Kidney capillary endothelial cell (primary cell): Measurements from ENCODE around the gene RELN.

Source experiments
- DNase-seq: peaks from one replicate; pipeline ENCODE4 v3.0.0-alpha.2; 2018; ENCODE audit warnings: low spot score

Gene RELN

GRCh38 chr7:103989785-103990767, 618 bp upstream of the RELN start:
- DNase-seq, result peak; percentile 39

- no peak for DNase-seq
Observed at GRCh38 chr7:103988468-103989199, 824 bp downstream of the RELN start.

GRCh38 chr7:103987451-103987850, 2.0 kb downstream of the RELN start:
- no peak for DNase-seq

- no peak for DNase-seq
Observed at GRCh38 chr7:103985565-103986126, 3.8 kb downstream of the RELN start.

GRCh38 chr7:103984050-103984449, 5.4 kb downstream of the RELN start:
- DNase-seq, result no peak

- no peak for DNase-seq
Observed at GRCh38 chr7:103983201-103983977, 6.1 kb downstream of the RELN start.

GRCh38 chr7:103981003-103981423, 8.4 kb downstream of the RELN start:
- DNase-seq, result no peak

GRCh38 chr7:103972779-103973434, 16.6 kb downstream of the RELN start:
- DNase-seq, result no peak

- no peak for DNase-seq
Observed at GRCh38 chr7:103967401-103967800, 22.1 kb downstream of the RELN start.

- DNase-seq, result no peak
Observed at GRCh38 chr7:103966593-103967277, 22.7 kb downstream of the RELN start.

- no peak for DNase-seq
Observed at GRCh38 chr7:103964269-103964668, 25.2 kb downstream of the RELN start.

GRCh38 chr7:103962070-103962469, 27.4 kb downstream of the RELN start:
- no peak for DNase-seq

- no peak for DNase-seq
Observed at GRCh38 chr7:103958284-103958818, 31.1 kb downstream of the RELN start.

- DNase-seq, result no peak
Observed at GRCh38 chr7:103955985-103956384, 33.5 kb downstream of the RELN start.

- no peak for DNase-seq
Observed at GRCh38 chr7:103952408-103952807, 37.0 kb downstream of the RELN start.

- no peak for DNase-seq
Observed at GRCh38 chr7:103951311-103951710, 38.1 kb downstream of the RELN start.

- no peak for DNase-seq
Observed at GRCh38 chr7:103949374-103949773, 40.1 kb downstream of the RELN start.

- DNase-seq, result no peak
Observed at GRCh38 chr7:103947026-103947655, 42.3 kb downstream of the RELN start.

GRCh38 chr7:103944230-103944900, 45.1 kb downstream of the RELN start:
- no peak for DNase-seq
